Glomerular visceral epithelial cell (primary cell): ENCODE results near the gene TNFRSF13B.
"Not testable (repeated sequence)": the region's sequence is repeated elsewhere in the genome, so short reads cannot be mapped to it uniquely, and the experiment has no call there.

Experiments
- DNase-seq: peaks from one replicate; pipeline ENCODE4 v3.0.0-alpha.2; 2016; ENCODE audit errors: extremely low spot score

Gene TNFRSF13B

DNA sequence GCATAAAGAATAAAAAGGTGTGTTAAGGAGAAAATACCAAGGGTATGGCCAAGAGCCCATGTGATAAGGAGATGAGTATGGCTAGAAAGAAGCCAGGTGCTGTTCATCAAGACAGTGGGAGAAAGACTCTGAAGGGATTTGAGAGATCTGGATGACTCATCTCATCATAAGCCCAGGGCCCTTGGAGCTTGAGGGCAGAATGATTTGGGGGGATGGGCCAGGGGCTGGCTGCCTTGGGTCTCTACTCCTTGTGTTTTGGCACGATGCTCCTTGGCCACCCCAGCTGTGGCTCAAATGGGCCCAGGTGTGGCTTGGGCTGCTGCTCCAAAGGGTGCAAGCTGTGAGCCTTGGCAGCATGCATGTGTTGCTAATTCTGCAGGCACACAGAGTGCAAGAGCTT is 14.5 kb upstream of the TNFRSF13B start:
- peak; percentile 24 for DNase-seq

- DNase-seq: no peak
Observed at GRCh38 chr17:16981928-16982327, 10.0 kb upstream of the TNFRSF13B start.

GRCh38 chr17:16980813-16981731 is 9.2 kb upstream of the TNFRSF13B start:
- peak; percentile 43 for DNase-seq

- DNase-seq: no peak
Observed at GRCh38 chr17:16980061-16980460, 8.1 kb upstream of the TNFRSF13B start.

GRCh38 chr17:16979237-16979823 is 7.4 kb upstream of the TNFRSF13B start:
- not testable (repeated sequence) for DNase-seq

DNA sequence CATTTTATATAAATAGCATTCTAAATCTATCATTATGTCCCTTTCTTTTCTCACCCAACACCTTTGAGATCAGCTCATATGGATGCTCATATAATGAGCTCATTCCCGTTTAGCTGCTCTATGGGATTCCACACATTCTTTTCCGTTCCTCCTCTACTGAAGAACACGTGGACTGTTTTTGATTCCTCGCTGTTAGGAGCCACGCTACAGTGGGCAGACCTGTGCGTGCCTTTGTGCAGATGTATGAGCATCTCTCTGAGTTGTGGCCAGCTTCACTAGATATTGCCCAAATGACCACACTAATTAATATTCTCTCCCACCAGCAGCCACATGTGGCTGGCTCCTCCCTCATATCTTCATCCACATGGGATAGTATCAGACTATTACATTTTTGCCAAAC is 6.0 kb upstream of the TNFRSF13B start:
- peak; percentile 81 for DNase-seq

DNA sequence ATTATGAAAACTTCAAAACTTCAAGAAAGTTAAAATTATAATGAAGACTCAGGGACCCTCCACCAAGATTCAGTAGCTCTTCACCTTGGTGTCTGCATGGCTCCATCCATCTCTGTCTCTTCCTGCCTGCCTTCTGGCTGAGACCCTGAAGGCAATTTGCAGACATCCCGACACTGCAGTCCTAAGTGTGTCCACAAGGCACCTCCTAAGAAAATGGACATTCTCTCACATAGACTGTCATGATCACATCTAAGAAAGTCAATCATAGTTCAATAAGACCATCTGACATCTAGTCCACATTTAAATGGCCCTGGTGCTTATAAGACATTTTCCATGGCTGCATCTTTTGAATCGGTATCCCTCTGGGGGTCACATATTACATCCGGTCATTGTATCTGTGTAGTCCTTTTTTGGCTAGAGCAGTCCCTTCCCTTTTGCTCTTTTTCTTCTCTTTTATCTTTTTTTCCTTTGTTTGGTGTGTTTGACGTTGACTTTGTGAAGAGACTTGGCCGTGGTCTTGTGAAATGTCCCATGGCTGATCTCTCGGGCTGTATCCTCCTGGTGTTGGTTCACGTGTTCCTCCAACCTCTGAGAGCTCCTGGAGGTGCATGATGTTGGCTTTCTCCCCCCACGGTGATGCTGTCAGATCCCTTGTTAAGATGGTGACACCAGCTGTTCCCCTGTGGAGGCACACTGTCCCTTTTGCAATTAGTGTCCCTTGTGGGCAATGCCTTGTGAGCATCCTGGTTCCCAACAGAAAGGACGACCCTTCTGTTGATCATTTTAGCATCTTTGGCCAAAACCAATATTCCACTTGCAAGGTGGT is 5.0 kb upstream of the TNFRSF13B start:
- no peak for DNase-seq

GRCh38 chr17:16975744-16976625 is 4.1 kb upstream of the TNFRSF13B start:
- no peak for DNase-seq

GRCh38 chr17:16975277-16975651 is 3.3 kb upstream of the TNFRSF13B start:
- DNase-seq: no peak

GRCh38 chr17:16974569-16975276 is 2.8 kb upstream of the TNFRSF13B start:
- DNase-seq: no peak

DNA sequence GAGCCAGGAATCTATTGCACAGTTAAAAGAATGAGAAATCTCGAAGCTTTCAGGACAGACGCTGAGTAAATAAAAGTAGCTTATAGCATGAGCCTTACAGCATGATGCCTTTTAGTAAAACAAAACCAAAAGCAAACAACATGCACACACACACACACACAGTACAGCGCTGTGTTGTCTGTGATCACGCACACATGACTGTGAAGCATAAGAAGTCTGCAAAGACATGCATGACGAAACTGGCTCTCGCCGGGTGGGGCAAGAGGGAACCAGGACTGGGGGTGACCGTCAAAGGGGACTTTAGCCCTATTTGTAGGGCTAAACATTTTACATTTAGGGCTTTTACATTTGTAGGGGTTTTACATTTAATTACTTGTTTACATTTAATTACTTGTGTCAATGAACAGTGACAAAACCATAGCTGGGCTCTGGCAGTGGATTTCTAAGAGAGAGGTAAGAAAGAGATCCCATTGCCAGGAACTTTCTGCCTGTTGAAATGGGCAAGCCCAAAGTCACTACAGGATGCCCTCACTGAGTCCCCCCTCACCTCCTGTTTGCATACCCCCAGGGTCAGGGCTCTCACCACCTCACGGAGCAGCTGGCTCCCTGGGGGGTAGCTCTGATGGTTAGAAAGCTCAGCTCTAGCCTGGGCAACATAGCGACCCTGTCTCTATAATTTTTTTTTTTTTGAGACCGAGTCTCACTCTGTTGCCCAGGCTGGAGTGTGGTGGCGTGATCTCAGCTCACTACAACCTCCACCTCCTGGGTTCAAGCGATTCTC is 2.0 kb upstream of the TNFRSF13B start:
- no peak for DNase-seq

- not testable (repeated sequence) for DNase-seq
Observed at GRCh38 chr17:16973043-16973442, 1.1 kb upstream of the TNFRSF13B start.

GRCh38 chr17:16972346-16972745 is 428 bp upstream of the TNFRSF13B start:
- no peak for DNase-seq

- DNase-seq: no peak
Observed at GRCh38 chr17:16969931-16970906, 1.7 kb downstream of the TNFRSF13B start.

GRCh38 chr17:16968786-16969185 is 3.1 kb downstream of the TNFRSF13B start:
- no peak for DNase-seq

DNA sequence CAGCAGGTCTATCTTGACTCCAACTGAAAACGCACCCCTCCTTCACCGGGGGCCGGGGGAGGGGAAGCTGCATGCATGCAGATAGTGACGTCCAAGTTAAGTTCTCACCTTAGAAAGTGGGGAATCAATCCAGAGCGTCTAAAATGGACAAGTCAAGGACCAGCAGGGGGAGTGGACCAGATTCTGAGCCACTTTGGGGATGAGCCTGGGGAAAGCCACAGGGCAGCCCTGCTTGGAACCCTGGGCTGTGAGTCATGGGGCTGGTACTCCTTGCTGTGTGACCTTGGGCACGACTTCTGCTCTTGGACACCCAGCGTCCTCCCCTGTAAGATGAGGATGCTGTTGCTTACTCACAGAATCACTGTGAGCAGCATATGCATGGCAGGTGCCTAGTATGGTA is 9.1 kb downstream of the TNFRSF13B start:
- peak; percentile 8 for DNase-seq

DNA sequence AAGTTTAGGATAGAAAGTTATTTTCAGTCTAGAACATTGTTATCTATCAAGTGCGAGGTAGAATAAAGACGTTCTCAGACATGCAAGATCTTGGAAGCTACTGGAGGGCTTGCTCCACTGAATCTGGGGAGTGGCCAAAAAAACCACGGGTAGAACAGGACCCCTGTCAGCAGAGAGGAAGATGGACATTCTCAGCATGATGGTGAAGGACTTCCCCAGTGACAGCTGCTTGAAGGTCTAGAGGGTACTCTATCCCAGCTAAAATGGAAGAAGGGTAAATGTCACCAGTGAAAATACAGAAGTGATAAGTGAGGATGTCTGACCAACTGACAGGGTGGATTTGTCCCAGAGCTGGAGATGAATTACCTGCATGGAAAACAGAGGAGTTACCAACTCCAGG is 10.1 kb downstream of the TNFRSF13B start:
- DNase-seq: no peak

DNA sequence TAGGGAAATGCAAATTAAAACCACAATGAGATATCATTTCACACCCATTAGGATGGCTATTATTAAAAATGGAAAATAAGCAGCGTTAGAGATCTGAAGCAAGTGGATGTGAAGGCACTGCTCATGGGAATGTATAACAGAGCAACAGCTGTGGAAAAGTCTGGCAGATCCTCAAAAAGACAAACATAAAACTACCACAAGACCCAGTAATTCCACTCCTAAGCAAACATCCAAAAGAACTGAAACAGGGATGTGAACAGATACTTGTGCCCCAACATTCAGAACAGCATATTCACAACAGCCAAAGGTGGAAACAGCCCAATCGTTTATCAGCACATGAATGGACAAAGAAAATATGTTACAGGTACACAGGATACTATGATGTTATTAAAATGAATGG is 10.9 kb downstream of the TNFRSF13B start:
- not testable (repeated sequence) for DNase-seq

GRCh38 chr17:16955011-16955410 is 16.9 kb downstream of the TNFRSF13B start:
- not testable (repeated sequence) for DNase-seq
